Myometrial cell (primary cell): ENCODE data around the gene RPL34. TPM values are rescaled to one million over a fixed set of nuclear protein-coding genes. Genes with fewer than 3 reads are reported as not detected.

Experiments
- total RNA-seq: library from RNA; depleted of rRNA; stranded (reverse); fragments of >200 nt; gene quantifications from 2 replicates; pipeline ENCODE4 v1.2.3, GENCODE V29; 2015

Gene RPL34
- total RNA-seq = 689 and 697 TPM in 2 replicates

DNA sequence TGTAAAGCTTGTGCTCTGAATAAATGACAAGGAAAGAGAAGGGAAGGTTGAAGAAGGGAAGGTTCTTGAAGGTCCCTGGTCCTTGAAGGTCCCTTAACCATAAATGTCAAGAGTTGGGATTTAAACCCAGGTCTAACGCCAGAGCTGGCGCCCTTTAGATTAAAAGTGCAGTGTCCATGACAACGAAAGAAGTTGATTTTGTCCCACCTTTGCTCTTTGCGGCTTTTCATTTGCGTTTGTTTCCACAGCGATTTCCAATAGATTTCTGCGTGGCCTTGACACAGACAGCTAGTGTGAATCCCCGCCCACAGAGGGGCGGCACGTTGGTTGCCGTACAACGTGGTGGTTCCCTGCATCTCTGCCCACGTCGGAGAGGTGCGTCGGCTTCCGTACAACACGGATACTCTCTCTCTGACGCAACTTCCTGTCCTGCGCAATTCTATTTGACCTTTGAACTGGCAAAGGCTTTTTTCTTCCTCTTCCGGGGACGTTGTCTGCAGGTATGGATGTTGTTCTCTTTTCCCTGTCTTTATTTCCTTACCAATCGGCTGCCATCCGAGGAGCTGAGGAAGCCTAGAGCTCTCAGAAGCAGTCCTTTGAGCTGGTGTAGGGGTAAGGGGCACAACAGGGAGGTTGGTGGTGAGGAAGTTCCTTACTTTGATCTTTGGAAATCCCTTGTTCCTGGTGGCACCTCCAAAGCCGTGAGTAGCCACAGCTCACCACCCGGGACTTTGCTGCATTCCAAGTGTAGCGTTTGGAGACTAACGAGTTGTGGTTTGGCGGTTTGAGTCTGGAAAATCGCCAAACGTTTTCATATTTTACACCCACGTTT, at the start of gene RPL34:
Gene RPL34, plus strand, starts transcription at position 476 of the 832 bp plus-strand sequence. CDS start 1,384 bp downstream, outside the sequence.

DNA sequence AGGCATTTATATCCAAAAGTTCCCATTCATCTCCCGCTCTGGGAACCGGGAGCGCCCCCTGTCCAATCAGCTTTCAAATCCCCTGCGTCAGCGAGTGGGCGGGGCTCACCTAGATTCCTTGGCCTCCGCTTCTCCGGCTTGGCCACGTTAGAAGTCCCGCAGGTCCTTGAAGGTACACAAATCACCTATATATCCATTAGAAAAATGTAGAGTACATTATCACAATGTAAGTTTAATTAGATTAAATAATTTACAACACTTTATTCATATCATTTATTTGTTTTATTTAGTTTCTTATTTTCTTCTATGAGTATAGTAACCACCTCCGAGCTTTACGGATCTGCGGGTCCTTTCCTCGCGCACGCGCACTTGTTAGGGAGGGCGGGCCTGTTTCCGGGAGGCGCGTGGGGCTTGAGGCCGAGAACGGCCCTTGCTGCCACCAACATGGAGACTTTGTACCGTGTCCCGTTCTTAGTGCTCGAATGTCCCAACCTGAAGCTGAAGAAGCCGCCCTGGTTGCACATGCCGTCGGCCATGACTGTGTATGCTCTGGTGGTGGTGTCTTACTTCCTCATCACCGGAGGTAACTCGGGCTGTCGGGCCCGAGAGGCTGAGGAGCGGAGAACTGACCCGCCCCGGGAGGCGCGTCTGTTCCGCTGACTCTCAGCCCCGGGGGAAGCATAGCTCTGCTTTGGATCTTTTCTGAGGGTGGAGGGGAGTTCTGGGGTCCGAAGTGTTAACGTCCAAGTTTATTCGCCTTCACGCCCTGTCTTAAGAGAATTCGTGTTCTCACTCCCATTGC, 30.0 kb downstream of the RPL34 start, which contains the start of gene OSTC:
Gene OSTC, plus strand, starts transcription at position 388 of the 802 bp plus-strand sequence. Its CDS starts 57 bp downstream, at position 445.

Other genes starting within 250 kb of the RPL34 start
- 283 and 369 TPM in 2 replicates for gene OSTC, start 30.0 kb downstream of the RPL34 start, total RNA-seq
- gene ETNPPL, start 142.5 kb downstream of the RPL34 start, total RNA-seq = not detected in 2 replicates